Stimulated activated CD8-positive, alpha-beta memory T cell treated with anti-CD3 and anti-CD28 coated beads, Interleukin-15, amount 100 ng/mL, for 4 hours (primary cell): ENCODE results near the gene AMH.
"Not testable (repeated sequence)": the region's sequence is repeated elsewhere in the genome, so short reads cannot be mapped to it uniquely, and the experiment has no call there.

ENCODE experiments used
- DNase-seq, 2 donors: peaks; one replicate each; pipeline ENCODE4 v3.0.0-alpha.2; 2020; ENCODE audit warnings: low read depth in 2 of 2

Gene AMH

DNA sequence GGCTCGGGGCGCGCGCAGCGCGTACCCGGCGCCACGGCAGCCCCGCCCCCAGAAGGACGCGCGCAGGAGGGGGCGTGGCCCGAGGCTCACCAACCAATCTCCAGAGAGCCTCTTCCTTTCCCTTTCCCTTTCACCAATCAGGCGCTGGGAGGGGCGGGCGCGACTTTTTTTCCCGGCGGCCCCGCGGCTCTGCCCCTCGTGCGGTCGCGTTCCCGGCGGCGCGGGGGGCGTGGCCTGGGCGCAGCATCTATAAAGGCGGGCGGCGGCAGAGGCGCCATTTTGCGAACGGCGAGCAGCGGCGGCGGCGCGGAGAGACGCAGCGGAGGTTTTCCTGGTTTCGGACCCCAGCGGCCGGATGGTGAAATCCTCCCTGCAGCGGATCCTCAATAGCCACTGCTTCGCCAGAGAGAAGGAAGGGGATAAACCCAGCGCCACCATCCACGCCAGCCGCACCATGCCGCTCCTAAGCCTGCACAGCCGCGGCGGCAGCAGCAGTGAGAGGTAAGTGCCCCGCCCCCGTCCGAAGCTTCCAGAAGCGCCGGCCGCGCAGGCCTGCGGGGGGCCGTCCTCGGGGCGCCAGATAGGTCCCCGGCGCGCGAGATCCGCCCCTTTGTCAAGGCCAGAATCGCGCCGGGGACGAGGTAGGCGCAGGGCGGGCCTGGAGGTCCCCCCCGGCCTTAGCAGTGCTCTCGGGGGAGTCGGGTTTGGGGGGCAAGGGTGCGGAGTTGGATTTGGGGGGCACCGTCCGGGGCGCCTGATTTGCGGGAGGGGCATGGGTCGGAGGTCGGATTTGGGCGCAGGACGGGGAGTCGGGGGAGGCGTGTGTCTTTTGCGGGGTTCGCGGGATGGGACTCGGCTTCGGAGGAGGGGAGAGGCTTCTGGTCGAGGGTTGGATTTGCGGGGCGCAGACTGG is 20.4 kb downstream of the AMH start:
- peak; percentile 97 to 99 for DNase-seq

DNA sequence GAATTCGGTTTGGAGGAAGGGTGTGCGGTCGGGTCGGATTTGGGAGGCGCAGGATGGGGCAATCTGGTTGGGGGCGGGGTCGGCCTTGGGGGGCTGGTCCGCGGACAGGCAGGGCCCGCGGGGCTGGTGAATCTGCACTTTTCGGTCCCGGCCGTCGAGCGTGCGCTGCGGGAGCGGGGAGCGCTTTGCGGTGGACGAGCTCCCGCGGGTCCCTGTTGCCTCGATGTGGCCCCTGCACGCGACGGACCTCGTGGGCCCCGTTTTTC is 21.0 kb downstream of the AMH start:
- DNase-seq: no peak

DNA sequence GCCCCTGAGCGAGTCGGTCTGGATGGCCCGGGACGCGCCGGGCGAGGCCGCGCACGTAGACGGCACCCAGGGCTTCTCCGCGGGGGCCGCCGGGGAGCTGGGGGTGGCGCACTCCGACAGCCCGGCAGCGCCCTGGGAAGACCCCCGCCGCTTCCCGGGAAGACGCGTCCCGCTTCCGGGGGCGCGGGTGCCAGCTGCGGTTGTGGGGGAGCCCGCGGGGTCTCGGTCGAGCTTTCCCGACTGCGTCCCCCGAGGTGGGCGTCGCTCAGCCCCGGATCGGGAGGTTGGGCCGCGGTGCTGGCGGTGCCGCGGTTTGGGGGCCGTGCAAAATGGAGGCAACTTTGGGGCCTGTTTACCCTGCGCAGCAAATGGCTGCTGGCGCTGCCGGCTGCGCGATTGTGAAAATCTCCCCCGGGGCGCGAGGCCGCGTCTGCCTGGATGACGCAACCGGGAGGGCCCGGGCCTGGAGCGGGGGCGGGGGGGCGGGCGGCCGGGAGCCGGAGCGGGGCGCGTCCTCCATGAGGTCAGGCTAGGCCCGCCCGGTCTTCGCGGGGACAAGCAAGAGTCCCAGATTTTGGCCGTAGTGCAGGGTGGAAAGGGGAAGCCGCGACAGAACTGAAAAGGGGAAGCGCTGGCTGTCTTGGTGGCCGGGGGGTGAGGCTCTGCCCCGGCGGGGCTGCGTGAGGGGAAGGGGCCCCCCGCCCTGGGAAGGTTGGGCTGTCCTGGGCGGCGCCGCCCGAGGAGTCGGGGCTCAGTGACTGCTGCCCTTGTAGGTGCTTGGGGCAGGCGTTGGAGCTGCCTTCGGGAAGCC is 21.5 kb downstream of the AMH start:
- peak; percentile 43 to 58 for DNase-seq

DNA sequence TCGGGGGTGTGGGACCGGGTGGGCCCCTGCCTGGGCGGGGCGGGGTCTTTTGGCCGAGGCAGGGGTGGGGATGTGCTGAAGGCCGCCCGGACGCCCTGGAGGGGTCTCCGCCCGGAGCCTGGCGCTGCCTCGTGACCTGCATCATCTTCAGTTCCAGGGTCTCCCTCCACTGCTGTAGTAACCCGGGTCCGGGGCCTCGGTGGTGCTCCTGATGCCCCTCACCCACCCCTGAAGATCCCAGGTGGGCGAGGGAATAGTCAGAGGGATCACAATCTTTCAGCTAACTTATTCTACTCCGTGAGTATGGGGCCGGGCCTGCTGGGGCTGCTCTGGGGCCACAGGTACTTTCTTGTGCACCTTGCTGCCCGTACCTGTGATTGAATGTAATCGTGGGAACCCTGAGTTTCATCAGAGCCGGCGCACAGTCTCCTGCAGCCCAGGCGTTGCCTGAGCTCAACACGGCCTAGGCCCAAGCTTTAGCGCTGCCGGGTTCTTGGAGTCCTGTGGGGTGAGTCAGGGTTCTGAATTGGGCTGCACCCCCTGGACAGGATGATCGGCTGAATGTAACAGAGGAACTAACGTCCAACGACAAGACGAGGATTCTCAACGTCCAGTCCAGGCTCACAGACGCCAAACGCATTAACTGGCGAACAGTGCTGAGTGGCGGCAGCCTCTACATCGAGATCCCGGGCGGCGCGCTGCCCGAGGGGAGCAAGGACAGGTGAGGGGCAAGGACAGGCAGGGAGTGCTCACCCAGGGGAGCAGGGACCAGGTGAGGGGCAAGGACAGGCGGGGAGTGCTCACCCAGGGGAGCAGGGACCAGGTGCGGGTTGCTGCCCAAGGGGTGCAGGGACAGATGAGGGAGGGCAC is 22.3 kb downstream of the AMH start:
- DNase-seq: no peak

DNA sequence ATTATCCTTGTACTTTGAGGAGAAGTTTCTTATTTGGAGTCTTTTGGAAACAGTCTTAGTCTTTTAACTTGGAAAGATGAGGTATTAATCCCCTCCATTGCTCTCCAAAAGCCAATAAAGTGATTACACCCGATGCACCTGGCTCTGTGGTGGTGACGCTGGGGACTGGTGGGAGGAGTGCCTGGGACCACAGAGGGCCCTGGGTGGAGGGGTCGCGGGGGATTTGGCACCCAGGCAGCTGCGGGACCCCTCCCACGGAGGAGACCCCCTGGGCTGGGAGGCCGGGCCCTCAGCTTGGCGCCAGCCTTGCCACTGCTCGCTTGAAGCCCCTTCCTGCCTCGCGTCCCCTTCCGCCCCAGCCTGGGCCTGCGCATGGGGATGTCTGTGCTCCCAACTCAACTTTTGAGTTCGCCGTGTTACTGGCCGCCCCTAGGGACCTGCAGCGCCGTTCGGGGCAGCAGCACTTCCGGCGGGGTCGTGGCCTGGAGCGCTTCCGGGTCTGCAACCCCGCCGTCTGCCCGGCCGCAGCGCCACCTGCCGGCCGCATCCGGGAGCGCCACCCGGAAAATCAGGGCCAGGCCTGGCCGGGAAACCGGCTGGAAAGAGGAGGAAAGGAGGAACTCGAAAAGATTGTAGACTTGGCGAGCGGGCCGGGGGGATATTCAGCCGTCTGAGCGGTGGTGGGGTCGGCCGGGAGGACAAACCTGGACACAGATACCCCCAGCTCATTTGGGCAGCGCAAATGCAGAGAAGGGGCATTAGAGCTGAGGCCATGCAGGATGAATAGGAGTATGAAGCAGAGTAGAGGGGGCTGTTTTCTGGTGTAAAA is 24.4 kb downstream of the AMH start:
- no peak for DNase-seq

DNA sequence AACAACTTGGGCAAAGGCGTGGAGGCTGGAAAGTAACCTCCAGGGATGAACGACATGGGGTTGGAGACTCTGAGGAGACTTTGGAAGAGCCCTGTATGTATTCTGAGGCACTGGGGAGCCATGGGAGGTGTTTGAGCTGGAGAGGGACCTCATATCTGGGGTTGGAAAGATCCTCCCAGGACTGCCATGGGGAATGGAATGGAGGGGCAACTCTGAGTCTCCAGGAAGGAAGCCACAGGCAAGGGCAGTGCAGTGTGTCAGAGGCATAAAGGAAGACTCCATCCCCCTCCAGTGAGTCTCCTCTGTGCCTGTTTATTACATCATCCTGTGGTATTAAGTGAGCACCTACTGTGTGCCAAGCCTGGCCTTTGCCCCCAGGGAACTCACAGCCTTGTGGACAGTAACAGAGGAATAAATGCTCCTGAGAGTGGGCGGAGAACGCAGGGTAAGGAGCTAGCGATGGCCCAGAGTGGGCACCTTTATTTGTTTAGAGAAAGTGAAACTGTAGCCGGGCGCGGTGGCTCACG is 25.1 kb downstream of the AMH start:
- no peak for DNase-seq

DNA sequence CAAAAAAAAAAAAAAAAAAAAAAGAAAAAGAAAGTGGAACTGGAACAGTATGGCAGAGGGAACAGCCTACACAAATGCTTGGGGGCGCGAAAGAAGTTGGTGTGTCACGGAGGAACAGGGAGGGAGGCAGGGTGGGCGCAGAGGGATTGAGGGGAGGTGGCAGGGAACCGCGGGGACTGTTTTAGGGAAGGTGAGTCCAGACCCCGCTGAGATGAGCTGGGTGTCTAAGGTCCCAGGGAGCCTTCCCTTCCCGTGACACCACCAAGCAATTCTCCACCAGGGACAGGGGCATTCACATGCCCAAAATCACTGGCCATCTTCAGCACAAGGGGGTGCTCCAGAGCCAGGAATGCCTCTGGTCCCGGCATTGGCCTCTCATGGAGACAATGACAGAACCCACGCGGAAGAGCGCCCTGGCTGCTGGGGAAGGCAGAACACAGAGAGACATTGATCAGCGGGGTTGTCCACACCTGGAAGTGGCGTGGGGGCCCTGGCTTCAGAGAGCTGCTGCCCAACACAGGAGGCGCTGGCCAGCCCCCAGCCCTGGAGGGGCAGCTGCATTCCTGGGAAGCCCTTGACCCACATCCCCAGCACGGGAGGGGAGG is 25.9 kb downstream of the AMH start:
- no peak for DNase-seq

DNA sequence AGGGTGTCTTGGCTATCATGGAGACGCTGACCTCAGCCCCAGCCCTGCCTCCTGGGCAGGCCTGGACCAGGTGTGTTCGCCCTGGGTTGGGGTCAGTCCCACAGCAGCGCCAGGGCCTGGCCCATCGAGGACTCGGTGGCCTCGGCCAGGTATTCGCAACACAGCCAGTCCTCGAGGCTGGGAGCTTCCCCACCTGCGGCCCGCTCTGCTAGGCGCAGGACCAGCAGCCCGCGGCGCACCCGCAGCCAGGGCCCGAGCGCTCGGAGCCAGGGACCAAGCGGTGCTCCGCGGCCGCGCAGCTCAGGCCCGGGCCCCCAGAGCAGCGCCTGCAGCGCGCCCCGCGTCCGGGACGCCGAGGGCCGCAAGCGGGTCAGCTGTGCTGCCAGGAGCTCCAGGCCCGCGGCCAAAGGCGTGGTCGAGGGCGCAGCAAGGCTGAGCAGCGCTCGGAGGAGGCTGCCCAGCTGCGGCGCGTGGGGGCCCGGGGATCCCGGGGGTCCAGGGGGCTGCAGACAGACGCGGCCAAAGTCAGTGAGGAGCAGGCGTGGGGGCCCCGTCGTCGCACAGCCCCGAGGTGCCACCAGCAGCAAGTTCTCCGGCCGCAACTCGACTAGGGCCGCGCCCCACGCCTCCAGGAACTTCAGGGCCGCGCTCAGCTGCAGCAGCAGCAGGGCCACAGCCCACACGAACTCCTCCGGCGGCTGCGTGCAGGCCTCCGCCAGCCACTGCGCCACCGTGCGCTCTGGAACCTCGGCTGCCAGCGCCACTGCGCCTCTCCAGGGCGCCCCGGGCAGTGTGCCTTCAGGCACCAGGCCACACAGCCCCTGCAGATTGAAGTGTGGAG is 26.7 kb downstream of the AMH start:
- no peak for DNase-seq

DNA sequence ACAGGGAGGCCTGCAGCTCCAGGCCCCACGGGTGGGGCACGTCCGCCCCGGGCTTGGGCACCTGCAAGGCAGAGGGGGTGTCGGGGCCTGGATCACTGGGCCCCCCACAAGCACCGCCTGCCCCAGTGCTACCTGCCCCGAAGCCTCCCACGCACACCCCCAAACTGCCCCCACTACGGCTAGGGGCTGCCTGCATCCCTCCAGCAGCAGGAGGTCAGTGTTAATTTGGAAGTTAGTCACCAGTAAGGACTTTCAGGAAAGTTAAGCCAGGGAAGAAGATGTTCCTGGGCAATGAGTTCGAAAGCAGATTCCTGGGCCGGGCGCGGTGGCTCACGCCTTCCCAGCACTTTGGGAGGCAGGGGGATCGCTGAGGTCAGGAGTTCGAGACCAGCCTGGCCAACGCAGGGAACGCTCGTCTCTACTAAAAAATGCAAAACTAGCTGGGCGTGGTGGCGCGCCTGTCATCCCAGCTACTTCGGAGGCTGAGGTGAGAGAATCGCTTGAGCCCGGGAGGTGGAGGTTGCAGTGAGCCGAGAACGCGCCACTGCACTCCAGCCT is 27.4 kb downstream of the AMH start:
- DNase-seq: no peak

DNA sequence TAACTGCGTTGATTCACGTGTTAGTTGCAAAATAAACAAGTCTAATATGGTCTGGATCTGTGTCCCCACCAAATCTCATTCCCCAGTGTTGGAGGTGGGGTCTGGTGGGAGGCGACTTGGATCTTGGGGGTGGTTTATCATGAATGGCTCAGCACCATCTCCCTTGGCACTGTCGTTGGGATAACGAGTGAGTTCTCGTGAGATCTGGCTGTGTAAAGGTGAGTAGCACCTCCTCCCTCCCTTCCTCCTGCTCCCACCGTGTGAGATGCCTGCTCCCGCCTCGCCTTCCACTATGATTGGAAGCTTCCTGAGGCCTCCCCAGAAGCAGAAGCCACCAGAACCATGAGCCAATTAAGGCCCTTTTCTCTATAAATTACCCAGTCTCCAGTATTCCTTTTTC is 28.0 kb downstream of the AMH start:
- DNase-seq: no peak

DNA sequence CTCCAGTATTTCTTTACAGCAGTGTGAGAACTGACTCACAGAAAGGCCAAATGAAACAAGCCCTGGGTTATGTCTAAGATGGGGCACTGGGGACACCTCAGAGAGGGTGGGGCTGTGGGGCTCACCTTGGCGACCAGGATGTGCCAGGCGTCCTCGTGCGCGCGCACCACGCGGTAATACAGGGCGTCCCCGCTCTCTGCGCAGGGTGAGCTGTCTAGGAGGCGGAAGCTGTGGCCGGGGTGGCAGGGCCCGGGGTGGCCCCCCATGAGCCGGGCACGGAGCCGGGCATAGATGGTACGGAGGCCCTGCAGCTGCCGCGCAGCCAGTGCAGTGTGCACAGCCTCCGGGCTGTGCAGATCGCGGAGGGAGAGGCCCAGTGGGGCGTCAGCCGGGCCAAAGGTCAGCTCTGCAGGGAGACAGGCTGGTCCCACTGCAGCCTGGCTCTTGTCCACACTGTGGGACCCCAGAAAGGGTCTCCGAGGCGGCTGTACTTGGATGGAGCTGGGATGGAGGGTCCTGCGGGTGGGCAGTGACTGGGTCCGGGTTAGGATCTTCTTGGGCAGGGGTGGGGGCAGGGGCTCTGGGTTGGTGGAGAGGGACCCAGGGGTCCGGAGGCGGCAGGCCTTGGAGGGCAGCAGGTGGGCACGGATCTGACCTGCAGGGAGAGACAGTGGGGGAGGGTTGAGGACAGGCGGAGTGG is 29.5 kb downstream of the AMH start:
- DNase-seq: no peak

DNA sequence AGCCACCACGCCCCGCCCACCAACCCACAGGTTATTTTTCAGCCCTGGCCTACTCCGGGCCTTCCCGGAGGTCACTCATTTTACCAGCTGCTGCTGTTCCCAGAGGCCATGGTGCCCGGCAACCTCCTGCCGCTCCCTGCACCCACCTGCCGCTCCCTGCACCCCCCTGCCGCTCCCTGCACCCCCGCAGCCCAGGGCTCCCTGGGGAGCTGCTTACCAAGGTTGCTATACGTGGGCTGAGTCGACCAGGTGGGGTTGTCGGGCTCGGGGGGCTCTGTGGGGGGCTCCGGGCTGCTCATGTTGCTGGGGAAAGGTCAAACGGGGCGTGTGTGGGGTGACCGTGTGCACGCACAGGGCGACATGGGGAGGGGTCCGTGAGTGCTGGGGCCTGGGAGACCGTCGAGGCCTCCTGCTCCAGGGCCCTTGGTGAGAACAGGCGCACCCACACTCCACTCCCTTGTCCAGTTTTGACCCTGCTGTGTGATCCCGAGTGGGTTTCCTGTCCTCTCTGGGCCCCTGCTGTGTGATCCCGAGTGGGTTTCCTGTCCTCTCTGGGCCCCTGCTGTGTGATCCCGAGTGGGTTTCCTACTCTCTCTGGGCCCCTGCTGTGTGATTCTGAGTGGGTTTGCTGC is 31.6 kb downstream of the AMH start:
- no peak for DNase-seq

DNA sequence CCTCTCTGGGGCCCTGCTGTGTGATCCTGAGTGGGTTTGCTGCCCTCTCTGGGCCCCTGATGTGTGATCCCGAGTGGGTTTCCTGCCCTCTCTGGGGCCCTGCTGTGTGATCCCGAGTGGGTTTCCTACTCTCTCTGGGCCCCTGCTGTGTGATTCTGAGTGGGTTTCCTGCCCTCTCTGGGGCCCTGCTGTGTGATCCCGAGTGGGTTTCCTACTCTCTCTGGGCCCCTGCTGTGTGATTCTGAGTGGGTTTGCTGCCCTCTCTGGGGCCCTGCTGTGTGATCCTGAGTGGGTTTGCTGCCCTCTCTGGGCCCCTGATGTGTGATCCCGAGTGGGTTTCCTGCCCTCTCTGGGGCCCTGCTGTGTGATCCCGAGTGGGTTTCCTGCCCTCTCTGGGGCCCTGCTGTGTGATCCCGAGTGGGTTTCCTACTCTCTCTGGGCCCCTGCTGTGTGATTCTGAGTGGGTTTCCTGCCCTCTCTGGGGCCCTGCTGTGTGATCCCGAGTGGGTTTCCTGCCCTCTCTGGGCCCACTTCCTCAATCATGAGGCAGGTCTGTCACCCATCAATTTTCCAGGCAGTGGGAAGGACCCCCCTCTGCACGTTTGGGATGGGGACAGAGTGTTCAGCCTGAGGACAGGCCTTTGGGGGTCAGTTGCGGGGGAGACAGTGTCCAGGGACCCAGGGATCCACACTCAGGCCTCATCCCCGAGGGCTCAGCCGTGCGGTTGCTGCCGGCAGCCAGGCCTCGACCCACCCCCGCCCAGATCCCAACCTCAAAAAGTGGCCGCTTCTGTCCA is 32.3 kb downstream of the AMH start:
- not testable (repeated sequence) for DNase-seq

DNA sequence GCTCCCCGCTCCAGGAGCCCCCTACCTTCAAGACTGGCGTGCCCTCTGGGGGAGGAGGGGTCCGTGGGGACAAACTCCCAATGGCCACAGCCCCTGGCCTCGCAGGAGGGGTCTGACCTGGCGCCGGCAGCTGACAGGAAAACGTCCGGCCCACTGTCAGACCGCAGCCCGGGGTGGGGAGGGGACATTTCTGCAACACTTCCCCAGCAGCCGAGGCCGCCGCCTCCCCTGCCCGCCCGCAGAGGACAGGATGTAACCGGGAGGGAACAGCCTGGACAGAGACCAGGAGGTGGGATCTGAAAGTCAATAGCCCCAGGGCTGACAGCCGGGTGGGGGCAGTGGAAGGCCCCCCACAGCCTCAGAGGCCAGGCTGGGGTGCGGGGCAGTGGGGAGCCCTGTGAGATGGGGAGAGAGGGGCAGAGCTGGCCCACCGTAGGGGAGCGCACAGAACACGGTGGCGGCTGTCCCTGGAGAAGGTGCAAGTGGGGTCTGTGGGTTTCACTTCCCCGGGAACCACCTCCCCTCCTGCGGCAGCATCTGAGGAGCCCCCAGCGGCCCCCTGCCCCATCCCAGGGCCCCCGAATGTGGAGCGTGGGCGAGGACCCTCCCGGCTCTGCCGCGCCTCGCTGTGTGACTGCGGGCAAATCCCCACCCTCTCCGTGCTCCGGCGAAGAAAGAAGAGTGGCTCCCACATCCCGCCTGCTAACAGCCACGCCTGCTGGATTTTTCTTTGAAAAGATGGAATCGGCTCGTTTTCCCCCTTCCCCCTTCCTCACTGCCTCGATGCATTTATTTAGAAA is 33.1 kb downstream of the AMH start, which contains the start of gene PEAK3:
Gene PEAK3, minus strand, starts transcription at position 114 of the 800 bp plus-strand sequence. CDS start 1,244 bp downstream, outside the sequence.
- no peak for DNase-seq

DNA sequence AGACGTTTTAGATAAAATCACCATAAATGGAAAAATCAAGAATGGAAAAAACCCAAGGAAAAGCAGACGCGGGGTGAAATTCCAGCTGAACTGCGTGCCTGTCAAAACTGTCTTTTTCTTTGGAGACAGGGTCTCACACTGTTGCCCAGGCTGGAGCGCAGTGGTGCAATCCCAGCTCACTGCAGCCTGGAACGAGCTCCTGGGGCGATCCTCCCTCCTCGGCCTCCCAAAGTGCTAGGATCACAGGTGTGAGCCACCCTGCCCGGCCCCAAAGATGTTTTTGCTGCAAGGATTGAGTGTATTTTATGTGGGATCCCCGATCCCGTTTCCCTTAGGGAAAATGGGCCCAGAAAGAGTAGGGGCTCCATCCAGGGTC is 33.7 kb downstream of the AMH start:
- DNase-seq: no peak

DNA sequence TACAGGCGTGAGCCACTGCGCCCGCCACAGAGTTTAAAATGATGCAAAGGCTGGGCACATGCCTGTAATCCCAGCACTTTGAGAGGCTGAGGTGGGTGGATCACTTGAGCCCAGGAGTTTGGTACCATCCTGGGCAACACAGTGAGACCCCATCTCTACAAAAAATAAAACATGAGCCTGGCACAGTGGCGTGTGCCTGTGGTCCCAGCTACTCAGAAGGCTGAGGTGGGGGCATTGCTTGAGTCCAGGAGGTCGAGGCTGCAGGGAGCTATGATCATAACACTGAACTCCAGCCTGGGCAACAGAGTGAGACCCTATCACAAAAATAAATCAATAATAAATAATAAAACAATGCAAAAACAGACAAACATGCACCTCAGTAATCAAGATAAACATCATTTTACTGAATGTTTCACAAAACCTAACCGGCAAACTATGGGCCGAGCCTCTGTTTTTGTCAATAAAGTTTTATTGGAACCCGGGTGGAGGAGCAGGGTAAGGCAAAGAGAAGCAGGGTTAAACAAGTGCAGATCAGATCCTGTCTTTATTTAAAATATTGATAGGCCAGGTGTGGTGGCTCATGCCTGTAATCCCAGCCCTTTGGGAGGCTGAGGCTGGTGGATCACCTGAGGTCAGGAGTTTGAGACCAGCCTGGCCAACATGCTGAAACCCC is 34.8 kb downstream of the AMH start:
- no peak for DNase-seq
